Aorta (tissue), 5 donors: Measurements from ENCODE around the gene ST7. TPM values are rescaled to one million over a fixed set of nuclear protein-coding genes. Genes with fewer than 3 reads are reported as not detected.

Experiments
- ATAC-seq: fragments of 200-7000 bp; cut with Tn5 transposase; one replicate; pipeline ENCODE4 v1.9.1; 2022; ENCODE audit warnings: moderate library complexity; ENCODE audit not compliant: low FRiP score
- DNase-seq, 2 donors: peaks; one replicate each; pipeline ENCODE4 v3.0.0-alpha.2; 2020
- H3K27ac ChIP-seq, 2 donors: one replicate each; pipeline ENCODE4 v1.5.1; 2013; ENCODE audit warnings: low read length in 2 of 2, mild to moderate bottlenecking in 2 of 2, moderate library complexity in 2 of 2, control low read depth in 1 of 2, inconsistent platforms in 1 of 2, low read depth in 1 of 2
- H3K27me3 ChIP-seq, 2 donors: one replicate each; pipeline ENCODE4 v1.6.1; 2013; ENCODE audit warnings: control low read depth in 1 of 2, low read length in 1 of 2, mild to moderate bottlenecking in 1 of 2, moderate library complexity in 1 of 2; ENCODE audit not compliant: insufficient read depth in 2 of 2, control insufficient read depth in 1 of 2
- H3K36me3 ChIP-seq, 2 donors: one replicate each; pipeline ENCODE4 v1.6.1; 2013; ENCODE audit warnings: control low read depth in 1 of 2, low read length in 1 of 2, mild to moderate bottlenecking in 1 of 2; ENCODE audit not compliant: insufficient read depth in 2 of 2, control insufficient read depth in 1 of 2
- H3K4me1 ChIP-seq, 2 donors: one replicate each; pipeline ENCODE4 v1.6.1; 2013; ENCODE audit warnings: low read length in 2 of 2, control low read depth in 1 of 2, mild to moderate bottlenecking in 1 of 2, moderate library complexity in 1 of 2; ENCODE audit not compliant: insufficient read depth in 2 of 2, control insufficient read depth in 1 of 2
- H3K4me3 ChIP-seq, 2 donors: one replicate each; pipeline ENCODE4 v1.5.1; 2013; ENCODE audit warnings: low read length in 2 of 2, control low read depth in 1 of 2, mild to moderate bottlenecking in 1 of 2
- H3K9me3 ChIP-seq: one replicate; pipeline ENCODE4 v1.6.1; 2013; ENCODE audit warnings: mild to moderate bottlenecking, low read length; ENCODE audit not compliant: control insufficient read depth
- WGBS, 2 donors: extraction: QIAGEN DNeasy Blood & Tissue Kit; methylation state at CpG; one replicate each; pipeline ENCODE4 v1.1.7; 2013; 5-methylcytosine and 5-hydroxymethylcytosine counted together
- intact Hi-C, 2 donors: fragments of 100-400 bp; cut with DNase I; formaldehyde crosslinking; loops; one replicate each; pipeline versions ENCODE4 v1.14.2 to v1.15.0; 2022
- polyA plus RNA-seq, 2 donors: library from polyadenylated mRNA; stranded (reverse); fragments of 200-250 nt; gene quantifications; one replicate each; pipeline ENCODE4 v1.2.3, GENCODE V29; 2013
- total RNA-seq, 2 donors: library from RNA; stranded (reverse); fragmentation: NEBNext Ultra II Directional; extraction: Animal tissue kit (Norgen Biotek cat#: 25700); gene quantifications; one replicate each; pipeline ENCODE4 v1.2.1, GENCODE V29; 2021
- donor health status: healthy with polysubstance abuse.
- donor health status: Bipolar disorder and iron deficiency.
- donor health status: DM: no; HTN: no; CAD: no.
- donor health status: DM: no; HTN: no; CAD: no.
- donor health status: DM: yes; HTN: yes; CAD: no.

The ST7 gene
- total and polyA plus RNA-seq, 4 donors = 24.2 to 35.3 (median 31.9) TPM

- H3K27ac ChIP-seq = no peak overlapping the region
- WGBS, 2 donors = 48 to 56% methylated on average over 3 of the region's 3 CpGs
These were observed 112.4 kb downstream of the ST7 start for GRCh38 chr7:117065571-117066150.

DNA sequence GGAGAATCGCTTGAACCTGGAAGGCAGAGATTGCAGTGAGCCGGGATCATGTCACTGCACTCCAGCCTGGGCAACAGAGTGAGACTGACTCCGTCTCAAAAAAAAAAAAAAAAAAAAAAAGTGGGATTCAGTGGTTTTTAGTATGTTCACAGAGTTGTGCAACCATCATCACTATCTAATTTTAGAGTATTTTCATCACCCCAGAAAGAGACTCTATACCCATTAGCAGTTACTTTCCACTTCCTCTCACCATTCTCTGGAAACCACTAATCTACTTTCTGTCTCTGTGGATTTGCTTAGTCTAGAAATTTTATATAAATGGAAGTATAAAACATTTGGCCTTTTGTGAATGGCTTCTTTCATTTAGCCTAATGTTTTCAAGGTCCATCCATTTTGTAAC, 113.4 kb downstream of the ST7 start:
- H3K9me3 ChIP-seq = no peaks in the 10 kb centered on the region
- no peaks in the 10 kb centered on the region for H3K27me3 ChIP-seq
- H3K4me1 ChIP-seq = peaks cover 2 to 7% of the 10 kb centered on the region in 2 donors
- intact Hi-C loops = no loop called here
- 95 to 100% methylated on average over 2 to 3 of the region's 3 CpGs for WGBS, 2 donors
- H3K27ac ChIP-seq = no peak overlapping the region
- H3K4me3 ChIP-seq = no peak overlapping the region
- DNase-seq (no peak), ATAC-seq (no peak)
- H3K36me3 ChIP-seq = no peaks in the 10 kb centered on the region

More at GRCh38 chr7:117065571-117066150, 112.4 kb downstream of the ST7 start:
- no peak for DNase-seq
- no peak for ATAC-seq
- Histone ChIP-seq H3K27me3 (no peaks in the 10 kb centered on the region), H3K4me3 (no peak overlapping the region), H3K4me1 (peaks cover 2 to 7% of the 10 kb centered on the region in 2 donors), H3K36me3 (no peaks in the 10 kb centered on the region), H3K9me3 (no peaks in the 10 kb centered on the region)
- intact Hi-C loops = no loop called here

- Histone ChIP-seq H3K4me1 (peaks cover 2 to 7% of the 10 kb centered on the region in 2 donors), H3K27me3 (no peaks in the 10 kb centered on the region), H3K9me3 (no peaks in the 10 kb centered on the region), H3K36me3 (no peaks in the 10 kb centered on the region), H3K4me3 (no peak overlapping the region), H3K27ac (peak overlapping the region in 1 of 2 donors; percentile 3)
- WGBS, 2 donors = 92 to 99% methylated on average over 1 of the region's 1 CpG
- intact Hi-C loops = no loop called here
- no peak for DNase-seq
- no peak for ATAC-seq
These were observed 114.0 kb downstream of the ST7 start for GRCh38 chr7:117067340-117067739.

GRCh38 chr7:117068511-117069145, 115.3 kb downstream of the ST7 start:
- intact Hi-C loops = no loop called here
- Histone ChIP-seq H3K27ac (peak overlapping the region in 1 of 2 donors; percentile 74), H3K27me3 (no peaks in the 10 kb centered on the region), H3K4me3 (no peak overlapping the region), H3K36me3 (no peaks in the 10 kb centered on the region), H3K4me1 (peaks cover 2 to 7% of the 10 kb centered on the region in 2 donors), H3K9me3 (no peaks in the 10 kb centered on the region)
- 31 to 38% methylated on average over 5 of the region's 5 CpGs for WGBS, 2 donors
- DNase-seq = no peak
- no peak for ATAC-seq

- Histone ChIP-seq H3K9me3 (no peaks in the 10 kb centered on the region), H3K4me1 (peaks cover 2 to 7% of the 10 kb centered on the region in 2 donors), H3K36me3 (no peaks in the 10 kb centered on the region), H3K27ac (peak overlapping the region in 1 of 2 donors; percentile 25), H3K27me3 (no peaks in the 10 kb centered on the region), H3K4me3 (no peak overlapping the region)
- ATAC-seq (no peak), DNase-seq (no peak)
- intact Hi-C loops = no loop called here
- WGBS, 2 donors = 53 to 63% methylated on average over 1 of the region's 1 CpG
These were observed 116.1 kb downstream of the ST7 start for GRCh38 chr7:117069379-117069778.

DNA sequence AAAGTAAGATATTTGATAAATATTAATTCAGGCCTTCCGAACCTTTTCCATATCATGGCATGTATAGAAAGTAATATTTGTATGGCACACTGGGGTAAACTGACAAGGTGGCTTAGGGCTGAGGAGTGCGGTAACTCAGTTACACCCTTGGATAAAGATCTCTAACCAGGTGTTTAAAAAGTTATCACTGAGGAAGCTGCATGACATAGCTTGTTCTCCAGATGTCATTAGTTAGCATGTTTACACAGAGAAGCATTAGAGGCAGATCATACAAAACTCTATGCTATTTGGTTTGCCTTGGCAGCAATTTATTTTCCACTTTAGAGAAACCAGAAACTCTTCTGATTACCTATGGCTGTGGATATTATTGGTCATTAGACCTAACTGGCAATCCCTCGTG, 118.2 kb downstream of the ST7 start:
- intact Hi-C loops = no loop called here
- 85 to 88% methylated on average over 3 of the region's 3 CpGs for whole genome bisulfite sequencing, 2 donors
- H3K27ac ChIP-seq = no peak overlapping the region
- no peaks in the 10 kb centered on the region for H3K36me3 ChIP-seq
- no peaks in the 10 kb centered on the region for H3K27me3 ChIP-seq
- ATAC-seq (no peak), DNase-seq (no peak)
- peaks cover 2 to 3% of the 10 kb centered on the region in 2 donors for H3K4me1 ChIP-seq
- H3K9me3 ChIP-seq = no peaks in the 10 kb centered on the region
- H3K4me3 ChIP-seq = no peak overlapping the region

DNA sequence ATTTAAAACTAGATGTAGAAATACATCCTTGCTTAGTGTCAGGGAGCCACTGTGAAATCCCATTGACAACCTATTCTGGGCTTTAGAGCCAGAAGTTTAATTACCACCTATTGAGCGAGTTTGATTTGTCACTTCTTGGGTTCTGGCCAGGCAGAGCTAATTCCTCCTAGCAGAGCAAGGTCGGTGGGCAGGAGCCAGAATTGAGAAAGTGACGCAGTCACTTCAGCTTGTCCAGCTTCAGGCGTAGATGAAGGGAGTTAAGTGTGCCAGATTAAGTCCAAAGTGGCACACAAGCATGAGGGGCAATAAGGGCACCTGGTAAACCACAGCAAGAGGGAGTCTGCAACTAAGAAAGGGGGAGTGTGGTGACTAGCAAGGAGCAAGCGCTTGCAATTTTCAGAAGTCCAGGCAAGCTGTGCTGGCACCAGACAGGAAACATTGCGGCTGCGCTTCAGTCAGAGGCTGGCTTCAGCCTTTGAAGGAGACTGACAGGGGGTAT, 119.4 kb downstream of the ST7 start:
- no peaks in the 10 kb centered on the region for H3K36me3 ChIP-seq
- intact Hi-C loops = no loop called here
- no peaks in the 10 kb centered on the region for H3K9me3 ChIP-seq
- WGBS, 2 donors = 3 to 6% methylated on average over 7 of the region's 7 CpGs
- H3K27ac ChIP-seq = peak overlapping the region; percentile 7 to 28
- no peaks in the 10 kb centered on the region for H3K27me3 ChIP-seq
- DNase-seq (peak; percentile 75 to 83), ATAC-seq (peak; percentile 58)
- H3K4me1 ChIP-seq = peaks cover 2 to 3% of the 10 kb centered on the region in 2 donors
- no peak overlapping the region for H3K4me3 ChIP-seq

GRCh38 chr7:117074378-117074777, 121.1 kb downstream of the ST7 start:
- Histone ChIP-seq H3K4me1 (peaks cover 0 to 3% of the 10 kb centered on the region in 2 donors), H3K27me3 (no peaks in the 10 kb centered on the region), H3K9me3 (no peaks in the 10 kb centered on the region), H3K27ac (no peak overlapping the region), H3K36me3 (no peaks in the 10 kb centered on the region), H3K4me3 (no peak overlapping the region)
- ATAC-seq (no peak), DNase-seq (no peak)
- 97 to 100% methylated on average over 4 of the region's 4 CpGs for WGBS, 2 donors
- intact Hi-C loops = no loop called here

GRCh38 chr7:117075934-117076333, 122.6 kb downstream of the ST7 start:
- Histone ChIP-seq H3K27me3 (no peaks in the 10 kb centered on the region), H3K9me3 (no peaks in the 10 kb centered on the region), H3K4me3 (no peak overlapping the region), H3K36me3 (no peaks in the 10 kb centered on the region), H3K27ac (no peak overlapping the region), H3K4me1 (no peaks in the 10 kb centered on the region)
- 100% methylated on average over 2 of the region's 2 CpGs for WGBS, 2 donors
- DNase-seq (no peak), ATAC-seq (no peak)
- intact Hi-C loops = no loop called here
